HUES64 (cell line): ENCODE data around the gene FER.

Source experiments
- H3K27ac ChIP-seq: 2 replicates; pipeline ENCODE4 v1.7.0; 2013; ENCODE audit warnings: low read depth, low read length, inconsistent platforms
- H3K27me3 ChIP-seq: 2 replicates; pipeline ENCODE4 v1.6.1; 2013; ENCODE audit warnings: mild to moderate bottlenecking, low read length; ENCODE audit not compliant: insufficient read depth
- H3K36me3 ChIP-seq: 2 replicates; pipeline ENCODE4 v1.6.1; 2013; ENCODE audit warnings: mild to moderate bottlenecking, low read length; ENCODE audit not compliant: insufficient read depth
- H3K4me1 ChIP-seq: 2 replicates; pipeline ENCODE4 v1.6.1; 2013; ENCODE audit warnings: mild to moderate bottlenecking, low read length, moderate library complexity; ENCODE audit not compliant: insufficient read depth
- H3K4me3 ChIP-seq: 2 replicates; pipeline ENCODE4 v1.5.1; 2013; ENCODE audit warnings: mild to moderate bottlenecking, low read length, moderate library complexity
- H3K9ac ChIP-seq: 2 replicates; pipeline ENCODE4 v1.6.1; 2013; ENCODE audit warnings: mild to moderate bottlenecking, low read depth, low read length
- H3K9me3 ChIP-seq: 2 replicates; pipeline ENCODE4 v1.6.1; 2013; ENCODE audit warnings: low read depth, low read length; ENCODE audit not compliant: insufficient read depth
- WGBS: fragments of 150-250, 120-280 bp; methylation state at CpG from one replicate; pipeline ENCODE4 v1.1.7; 2013; ENCODE audit warnings: missing lambda C conversion rate; 5-methylcytosine and 5-hydroxymethylcytosine counted together

Gene FER

GRCh38 chr5:109224276-109224882 is 476.7 kb downstream of the FER start:
- Histone ChIP-seq H3K4me1 (no peaks in the 10 kb centered on the region), H3K4me3 (no peak overlapping the region), H3K27me3 (no peaks in the 10 kb centered on the region), H3K9ac (no peak overlapping the region), H3K9me3 (peaks cover 9% of the 10 kb centered on the region; the same call in 1 of the 2 replicates), H3K36me3 (no peaks in the 10 kb centered on the region), H3K27ac (no peak overlapping the region)
- WGBS = 90% methylated on average over 4 of the region's 4 CpGs

- Histone ChIP-seq H3K4me1 (no peaks in the 10 kb centered on the region), H3K27ac (no peak overlapping the region), H3K36me3 (no peaks in the 10 kb centered on the region), H3K9ac (no peak overlapping the region), H3K9me3 (0 out of 2 replicates have a peak, but pooled peaks cover 4% of the 10 kb centered on the region), H3K27me3 (no peaks in the 10 kb centered on the region), H3K4me3 (no peak overlapping the region)
- 89% methylated on average over 11 of the region's 11 CpGs for WGBS
Measured at GRCh38 chr5:109225716-109226625, 478.3 kb downstream of the FER start.

- no peak overlapping the region for H3K4me3 ChIP-seq
- WGBS = 91% methylated on average over 1 of the region's 2 CpGs
- H3K27me3 ChIP-seq = no peaks in the 10 kb centered on the region
- H3K9me3 ChIP-seq = no peaks in the 10 kb centered on the region
- H3K4me1 ChIP-seq = no peaks in the 10 kb centered on the region
- no peak overlapping the region for H3K27ac ChIP-seq
- H3K9ac ChIP-seq = no peak overlapping the region
- no peaks in the 10 kb centered on the region for H3K36me3 ChIP-seq
Measured at GRCh38 chr5:109230369-109230768, 482.7 kb downstream of the FER start.

GRCh38 chr5:109231331-109231730 is 483.6 kb downstream of the FER start:
- H3K36me3 ChIP-seq = no peaks in the 10 kb centered on the region
- no peaks in the 10 kb centered on the region for H3K27me3 ChIP-seq
- no peak overlapping the region for H3K27ac ChIP-seq
- H3K4me1 ChIP-seq = no peaks in the 10 kb centered on the region
- no peaks in the 10 kb centered on the region for H3K9me3 ChIP-seq
- 95% methylated on average over 2 of the region's 2 CpGs for WGBS
- H3K9ac ChIP-seq = no peak overlapping the region
- H3K4me3 ChIP-seq = no peak overlapping the region

- Histone ChIP-seq H3K9me3 (no peaks in the 10 kb centered on the region), H3K9ac (no peak overlapping the region), H3K36me3 (no peaks in the 10 kb centered on the region), H3K27ac (no peak overlapping the region), H3K27me3 (no peaks in the 10 kb centered on the region), H3K4me1 (no peaks in the 10 kb centered on the region), H3K4me3 (no peak overlapping the region)
- WGBS = 95% methylated on average over 4 of the region's 4 CpGs
Measured at GRCh38 chr5:109234381-109234780, 486.7 kb downstream of the FER start.

GRCh38 chr5:109239456-109239855 is 491.8 kb downstream of the FER start:
- WGBS = 87% methylated on average over 5 of the region's 5 CpGs
- Histone ChIP-seq H3K9ac (no peak overlapping the region), H3K4me3 (no peak overlapping the region), H3K36me3 (no peaks in the 10 kb centered on the region), H3K27ac (no peak overlapping the region), H3K4me1 (no peaks in the 10 kb centered on the region), H3K27me3 (no peaks in the 10 kb centered on the region), H3K9me3 (no peaks in the 10 kb centered on the region)

GRCh38 chr5:109242518-109242917 is 494.8 kb downstream of the FER start:
- H3K27ac ChIP-seq = no peak overlapping the region
- no peaks in the 10 kb centered on the region for H3K36me3 ChIP-seq
- H3K27me3 ChIP-seq = no peaks in the 10 kb centered on the region
- H3K9ac ChIP-seq = no peak overlapping the region
- no peaks in the 10 kb centered on the region for H3K4me1 ChIP-seq
- no peak overlapping the region for H3K4me3 ChIP-seq
- peaks cover 10% of the 10 kb centered on the region for H3K9me3 ChIP-seq

GRCh38 chr5:109246395-109246794 is 498.7 kb downstream of the FER start:
- WGBS = 92% methylated on average over 2 of the region's 2 CpGs
- Histone ChIP-seq H3K4me1 (no peaks in the 10 kb centered on the region), H3K4me3 (no peak overlapping the region), H3K9ac (no peak overlapping the region), H3K27me3 (no peaks in the 10 kb centered on the region), H3K27ac (no peak overlapping the region), H3K36me3 (no peaks in the 10 kb centered on the region), H3K9me3 (peaks cover 10% of the 10 kb centered on the region)
